Measurements from ENCODE around the gene ZNF322.
A peak's percentile ranks its signal among the peaks of the same experiment; 100 is the strongest.
"Not testable (repeated sequence)": the region's sequence is repeated elsewhere in the genome, so short reads cannot be mapped to it uniquely, and the experiment has no call there.

The ZNF322 gene

GRCh38 chr6:26659042-26659999 is at the start of gene ZNF322:
Gene ZNF322, minus strand, starts transcription at chr6:26659746. Its CDS starts 21,193 bp downstream, at chr6:26638553.
- Mint-ChIP-seq H3K27ac (peak within 1 kb of the TSS; percentile 91), H3K9me3 (peaks cover 0 to 1% of the 10 kb centered on the region in 2 donors), H3K4me3 (peak within 1 kb of the TSS; percentile 92), H3K27me3 (peaks cover 22 to 29% of the 10 kb centered on the region in 2 donors), H3K36me3 (peaks cover 12 to 27% of the 10 kb centered on the region in 2 donors), H3K4me1 (peaks cover 12 to 23% of the 10 kb centered on the region in 2 donors)
- peak; percentile 99 for ATAC-seq (replicated peaks)
- peak; percentile 90 for DNase-seq

GRCh38 chr6:26705780-26706179 is 46.2 kb upstream of the ZNF322 start:
- not testable (repeated sequence) for H3K27me3 Mint-ChIP-seq; H3K4me3 Mint-ChIP-seq; H3K36me3 Mint-ChIP-seq; ATAC-seq (replicated peaks); H3K4me1 Mint-ChIP-seq; H3K9me3 Mint-ChIP-seq; DNase-seq; H3K27ac Mint-ChIP-seq

GRCh38 chr6:26705352-26705751 is 45.8 kb upstream of the ZNF322 start:
- not testable (repeated sequence) for H3K27ac Mint-ChIP-seq; H3K9me3 Mint-ChIP-seq; H3K27me3 Mint-ChIP-seq; H3K4me1 Mint-ChIP-seq; H3K36me3 Mint-ChIP-seq; ATAC-seq (replicated peaks); H3K4me3 Mint-ChIP-seq; DNase-seq

- H3K4me1 Mint-ChIP-seq; H3K4me3 Mint-ChIP-seq; H3K27ac Mint-ChIP-seq; ATAC-seq (replicated peaks); H3K27me3 Mint-ChIP-seq; H3K9me3 Mint-ChIP-seq; H3K36me3 Mint-ChIP-seq; DNase-seq: not testable (repeated sequence)
Measured at GRCh38 chr6:26701023-26701747, 41.6 kb upstream of the ZNF322 start.

- H3K4me3 Mint-ChIP-seq; H3K4me1 Mint-ChIP-seq; DNase-seq; ATAC-seq (replicated peaks); H3K36me3 Mint-ChIP-seq; H3K9me3 Mint-ChIP-seq; H3K27ac Mint-ChIP-seq; H3K27me3 Mint-ChIP-seq: not testable (repeated sequence)
Measured at GRCh38 chr6:26697496-26697895, 38.0 kb upstream of the ZNF322 start.

- not testable (repeated sequence) for ATAC-seq (replicated peaks); H3K4me3 Mint-ChIP-seq; H3K27me3 Mint-ChIP-seq; H3K27ac Mint-ChIP-seq; H3K9me3 Mint-ChIP-seq; DNase-seq; H3K36me3 Mint-ChIP-seq; H3K4me1 Mint-ChIP-seq
Measured at GRCh38 chr6:26689324-26689947, 29.9 kb upstream of the ZNF322 start.

GRCh38 chr6:26682435-26683042 is 23.0 kb upstream of the ZNF322 start:
- not testable (repeated sequence) for DNase-seq

GRCh38 chr6:26673287-26673686 is 13.7 kb upstream of the ZNF322 start:
- not testable (repeated sequence) for ATAC-seq (replicated peaks); H3K27ac Mint-ChIP-seq; DNase-seq; H3K36me3 Mint-ChIP-seq; H3K4me1 Mint-ChIP-seq; H3K27me3 Mint-ChIP-seq; H3K9me3 Mint-ChIP-seq; H3K4me3 Mint-ChIP-seq

More at GRCh38 chr6:26682435-26683042, 23.0 kb upstream of the ZNF322 start:
- not testable (repeated sequence) for H3K27ac Mint-ChIP-seq; H3K27me3 Mint-ChIP-seq; H3K4me1 Mint-ChIP-seq; H3K36me3 Mint-ChIP-seq; H3K4me3 Mint-ChIP-seq; H3K9me3 Mint-ChIP-seq; ATAC-seq (replicated peaks)

- peaks cover 6 to 13% of the 10 kb centered on the region in 2 donors for H3K27me3 Mint-ChIP-seq
- not testable (repeated sequence) for H3K4me3 Mint-ChIP-seq; ATAC-seq (replicated peaks); H3K36me3 Mint-ChIP-seq; H3K9me3 Mint-ChIP-seq; H3K27ac Mint-ChIP-seq; DNase-seq; H3K4me1 Mint-ChIP-seq
Measured at GRCh38 chr6:26670558-26670957, 11.0 kb upstream of the ZNF322 start.

- not testable (repeated sequence) for H3K27ac Mint-ChIP-seq; H3K4me3 Mint-ChIP-seq; ATAC-seq (replicated peaks); H3K4me1 Mint-ChIP-seq; DNase-seq; H3K9me3 Mint-ChIP-seq; H3K36me3 Mint-ChIP-seq
- H3K27me3 Mint-ChIP-seq = peaks cover 9 to 16% of the 10 kb centered on the region in 2 donors
Measured at GRCh38 chr6:26670003-26670402, 10.5 kb upstream of the ZNF322 start.

- Mint-ChIP-seq H3K27me3 (peaks cover 22 to 31% of the 10 kb centered on the region in 2 donors), H3K9me3 (peaks cover 0 to 1% of the 10 kb centered on the region in 2 donors), H3K4me1 (peaks cover 10 to 23% of the 10 kb centered on the region in 2 donors), H3K4me3 (peak overlapping the region; percentile 92), H3K36me3 (peaks cover 9 to 21% of the 10 kb centered on the region in 2 donors), H3K27ac (peak overlapping the region; percentile 91)
- DNase-seq (no peak), ATAC-seq (replicated peaks) (peak; percentile 68 to 70)
Measured at GRCh38 chr6:26660000-26660361, 435 bp upstream of the ZNF322 start.

- Mint-ChIP-seq H3K27me3 (peaks cover 6 to 10% of the 10 kb centered on the region in 2 donors), H3K4me1 (peaks cover 12 to 23% of the 10 kb centered on the region in 2 donors), H3K9me3 (peaks cover 1 to 4% of the 10 kb centered on the region in 2 donors), H3K4me3 (peak overlapping the region in 1 of 2 donors; percentile 14), H3K27ac (no peak overlapping the region), H3K36me3 (peaks cover 22 to 45% of the 10 kb centered on the region in 2 donors)
- DNase-seq (no peak), ATAC-seq (replicated peaks) (no peak)
Measured at GRCh38 chr6:26657256-26657655, 2.3 kb downstream of the ZNF322 start.

GRCh38 chr6:26653007-26653406 is 6.5 kb downstream of the ZNF322 start:
- peaks cover 4% of the 10 kb centered on the region in 2 donors for H3K9me3 Mint-ChIP-seq
- peaks cover 6 to 8% of the 10 kb centered on the region in 2 donors for H3K4me1 Mint-ChIP-seq
- no peak for DNase-seq
- H3K27ac Mint-ChIP-seq = no peak overlapping the region
- H3K36me3 Mint-ChIP-seq = peaks cover 40 to 70% of the 10 kb centered on the region in 2 donors
- H3K4me3 Mint-ChIP-seq = no peak overlapping the region
- no peaks in the 10 kb centered on the region for H3K27me3 Mint-ChIP-seq
- no peak for ATAC-seq (replicated peaks)
